ENCODE data around the gene EPS15.

The EPS15 gene

DNA sequence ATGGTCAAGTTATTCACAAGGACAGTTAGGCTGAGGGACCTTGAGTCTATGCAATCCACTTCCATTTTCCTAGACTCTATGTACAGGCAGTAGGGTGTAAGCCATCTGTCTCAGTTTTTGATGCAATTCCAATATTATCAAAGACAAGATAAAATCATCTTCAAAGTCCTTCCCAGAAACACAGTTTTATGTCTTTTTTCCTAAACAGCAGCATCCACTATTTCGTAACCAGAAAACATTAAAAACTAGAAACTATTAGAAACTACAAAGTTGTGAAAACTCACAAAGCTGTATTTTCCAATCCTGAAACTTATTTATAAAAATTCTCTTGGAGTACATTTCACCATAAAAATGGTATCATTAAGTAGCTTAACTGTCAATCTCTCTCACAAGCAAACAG, 93.8 kb downstream of the EPS15 start:
- no peak overlapping the region for H3K27ac ChIP-seq
- TF ChIP-seq, protein P1, sequence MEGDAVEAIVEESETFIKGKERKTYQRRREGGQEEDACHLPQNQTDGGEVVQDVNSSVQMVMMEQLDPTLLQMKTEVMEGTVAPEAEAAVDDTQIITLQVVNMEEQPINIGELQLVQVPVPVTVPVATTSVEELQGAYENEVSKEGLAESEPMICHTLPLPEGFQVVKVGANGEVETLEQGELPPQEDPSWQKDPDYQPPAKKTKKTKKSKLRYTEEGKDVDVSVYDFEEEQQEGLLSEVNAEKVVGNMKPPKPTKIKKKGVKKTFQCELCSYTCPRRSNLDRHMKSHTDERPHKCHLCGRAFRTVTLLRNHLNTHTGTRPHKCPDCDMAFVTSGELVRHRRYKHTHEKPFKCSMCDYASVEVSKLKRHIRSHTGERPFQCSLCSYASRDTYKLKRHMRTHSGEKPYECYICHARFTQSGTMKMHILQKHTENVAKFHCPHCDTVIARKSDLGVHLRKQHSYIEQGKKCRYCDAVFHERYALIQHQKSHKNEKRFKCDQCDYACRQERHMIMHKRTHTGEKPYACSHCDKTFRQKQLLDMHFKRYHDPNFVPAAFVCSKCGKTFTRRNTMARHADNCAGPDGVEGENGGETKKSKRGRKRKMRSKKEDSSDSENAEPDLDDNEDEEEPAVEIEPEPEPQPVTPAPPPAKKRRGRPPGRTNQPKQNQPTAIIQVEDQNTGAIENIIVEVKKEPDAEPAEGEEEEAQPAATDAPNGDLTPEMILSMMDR (conservative IDR thresholded peaks at IDR 0.05) = no peak

DNA sequence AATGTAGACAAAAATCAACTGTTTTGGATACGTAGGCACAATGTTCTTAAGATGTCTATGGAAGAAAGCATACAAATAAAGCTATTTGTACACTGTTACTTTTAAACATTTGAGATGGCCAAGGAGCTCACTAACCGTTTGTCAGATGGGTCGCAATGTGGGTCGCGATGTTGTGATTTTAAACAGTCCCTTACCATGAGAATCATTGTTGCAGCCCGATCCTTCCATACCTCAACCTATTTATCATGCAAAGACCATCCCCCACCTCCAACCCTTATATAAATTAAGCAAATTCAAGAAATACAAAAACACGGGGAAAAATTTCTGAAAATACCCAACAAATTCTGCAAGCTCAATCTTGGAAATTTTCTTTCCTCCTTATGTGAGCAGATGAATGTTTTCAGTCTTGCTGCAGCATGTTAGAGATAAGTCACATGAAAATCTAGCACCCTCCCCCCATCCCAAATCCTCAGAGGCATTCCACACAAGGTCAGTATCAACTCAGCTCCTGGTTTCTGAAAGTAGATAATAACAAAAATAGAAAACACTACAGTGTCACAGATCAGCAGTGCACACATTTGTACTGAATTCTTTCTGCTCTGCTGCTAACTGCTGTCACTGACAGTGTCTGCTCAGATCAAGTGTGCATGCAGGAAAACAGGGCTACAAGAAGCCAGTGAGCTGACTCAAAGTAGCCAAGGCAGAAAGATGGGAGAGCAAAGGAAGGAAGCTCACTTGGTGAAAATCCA, 95.8 kb downstream of the EPS15 start:
- no peak overlapping the region for H3K27ac ChIP-seq
- TF ChIP-seq, protein P1 (conservative IDR thresholded peaks at IDR 0.05) = no peak

DNA sequence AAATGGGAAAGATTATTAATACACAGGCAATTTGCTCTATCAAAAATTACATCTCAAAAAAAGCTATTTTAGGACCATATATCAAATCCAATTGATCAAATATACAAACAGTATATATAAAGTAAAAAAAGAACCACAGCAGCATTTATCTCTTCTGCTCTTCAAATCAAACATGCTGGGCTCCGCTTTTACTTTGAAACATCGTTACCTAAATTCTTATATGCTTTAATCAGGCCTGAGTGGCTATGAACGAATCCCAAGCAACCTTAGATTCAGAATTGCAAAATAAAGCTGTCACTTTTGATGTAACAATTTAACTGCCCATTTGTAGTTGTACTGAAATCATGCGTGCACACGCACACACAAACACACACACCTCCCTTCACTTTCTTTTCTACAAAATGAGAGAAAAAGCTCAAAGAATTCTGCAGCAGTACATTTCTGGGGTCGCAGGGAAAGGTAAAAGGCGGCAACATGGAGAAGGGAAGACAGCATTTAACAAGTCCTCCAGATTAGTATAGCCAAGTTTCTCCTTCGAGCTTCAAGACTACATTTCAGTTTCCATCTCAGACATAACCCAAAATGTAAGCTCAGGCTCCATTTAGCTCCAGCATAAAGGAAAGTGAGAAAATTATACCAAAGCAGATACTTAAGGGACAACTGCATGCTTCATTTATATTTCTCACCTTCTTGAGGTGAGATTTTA, 96.5 kb downstream of the EPS15 start:
- TF ChIP-seq, protein P1 (conservative IDR thresholded peaks at IDR 0.05) = no peak
- no peak overlapping the region for H3K27ac ChIP-seq

DNA sequence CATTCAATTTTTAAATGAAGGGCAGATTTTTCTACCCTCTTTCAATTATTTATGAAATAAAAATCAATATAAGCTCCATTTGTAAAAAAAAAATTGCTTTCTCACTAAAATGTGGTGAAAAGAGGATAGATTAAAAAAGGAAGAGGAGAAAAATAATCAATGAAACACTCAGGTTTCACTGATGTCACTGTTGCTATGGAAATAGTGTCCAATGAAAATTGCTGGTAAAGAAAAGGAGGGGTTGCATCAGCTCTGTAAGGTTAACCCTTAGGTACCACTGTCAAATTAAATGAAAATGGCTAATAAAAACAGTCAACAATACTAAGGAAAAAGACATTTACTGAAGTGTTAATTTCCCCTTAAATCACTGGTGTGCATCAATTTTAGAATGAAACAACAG, 97.1 kb downstream of the EPS15 start:
- no peak overlapping the region for H3K27ac ChIP-seq
- TF ChIP-seq, protein P1 (conservative IDR thresholded peaks at IDR 0.05) = no peak

DNA sequence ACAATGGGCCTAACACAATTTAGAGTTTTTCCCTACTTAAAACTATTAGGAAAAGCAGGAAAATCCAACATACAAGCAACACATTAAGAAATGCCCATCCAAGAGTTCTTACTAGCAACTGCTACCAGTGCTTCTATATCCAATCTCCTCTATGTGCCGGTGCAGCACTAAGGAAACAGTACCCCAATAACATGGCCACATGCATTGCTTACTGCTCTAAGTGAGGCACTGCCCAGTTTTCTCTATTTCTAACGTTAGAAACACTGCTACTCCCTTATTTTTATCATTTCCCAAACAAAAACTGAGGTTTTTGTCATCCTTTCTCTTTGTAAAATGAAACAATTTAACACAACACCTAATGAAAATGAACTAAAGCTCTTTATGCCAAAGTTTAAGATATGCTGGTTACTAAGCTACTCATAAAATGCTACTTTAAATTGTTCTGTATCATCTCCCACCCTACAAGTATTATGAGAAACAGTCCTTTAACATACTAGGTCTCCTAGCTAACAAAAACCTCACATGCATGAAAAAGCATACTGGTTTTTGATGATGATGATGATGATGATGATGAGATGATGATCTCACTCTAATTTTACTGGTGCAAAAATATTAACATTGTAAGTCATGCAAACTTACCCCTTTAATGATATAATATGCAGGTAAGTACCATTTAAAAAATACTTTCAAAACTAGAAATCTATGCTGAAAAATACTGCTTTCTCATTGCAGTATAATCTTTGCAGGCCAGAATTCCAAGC, 98.0 kb downstream of the EPS15 start:
- no peak overlapping the region for H3K27ac ChIP-seq
- TF ChIP-seq, protein P1 (conservative IDR thresholded peaks at IDR 0.05) = no peak

DNA sequence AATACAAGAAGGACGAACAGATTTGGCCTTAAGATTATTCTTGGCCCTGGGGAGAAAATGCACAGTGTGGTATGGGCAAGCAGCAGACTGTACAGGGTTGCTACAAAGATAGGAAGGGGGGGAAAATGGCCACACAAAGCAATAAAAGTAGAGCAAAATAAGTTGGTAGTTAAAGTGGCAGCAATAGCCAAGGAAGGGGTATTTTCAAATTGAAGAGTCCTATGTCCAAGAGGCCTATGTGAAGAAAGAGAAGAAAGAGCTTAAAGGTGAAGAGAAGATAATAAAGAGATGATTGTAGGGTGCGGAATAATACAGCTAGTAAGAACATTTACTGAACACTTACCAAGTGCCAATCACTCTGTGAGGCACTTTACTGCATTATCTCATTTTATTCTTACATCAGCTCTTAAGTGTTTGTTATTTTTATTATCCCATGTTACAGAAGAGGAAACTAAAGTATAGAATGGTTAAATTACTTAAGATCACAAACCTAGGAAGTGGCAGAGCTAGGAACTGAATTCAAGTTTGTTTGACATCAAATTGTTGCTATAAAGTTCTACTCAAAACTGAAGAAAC, 100.6 kb downstream of the EPS15 start:
- TF ChIP-seq, protein P1 (conservative IDR thresholded peaks at IDR 0.05) = no peak
- H3K27ac ChIP-seq = no peak overlapping the region
